Stimulated activated naive B cell treated with anti-CD40 and anti-IgM and Interleukin-4, amounts not matched to agents 10 μg/mL and 1 μg/mL and 100 μg/mL, for 72 hours (primary cell): ENCODE measurements around the gene TANK.
"Not testable (repeated sequence)": the region's sequence is repeated elsewhere in the genome, so short reads cannot be mapped to it uniquely, and the experiment has no call there.

Source experiments
- ATAC-seq, 2 donors: fragments of 150-1000 bp; cut with Tn5 transposase; replicated peaks; 2 replicates each; pipeline ENCODE4 v1.10.0; 2021; ENCODE audit warnings: moderate library complexity in 1 of 2
- DNase-seq: peaks from one replicate; pipeline ENCODE4 v3.0.0; 2021
- H3K27ac Mint-ChIP-seq: one replicate; pipeline ENCODE4 v1.8.0; 2022; ENCODE audit warnings: mild to moderate bottlenecking, mixed read lengths
- H3K27me3 Mint-ChIP-seq, 2 donors: one replicate each; pipeline ENCODE4 v1.8.0; 2022; ENCODE audit warnings: mixed read lengths in 2 of 2
- H3K36me3 Mint-ChIP-seq, 2 donors: one replicate each; pipeline ENCODE4 v1.8.0; 2022; ENCODE audit warnings: mixed read lengths in 2 of 2, mild to moderate bottlenecking in 1 of 2
- H3K4me1 Mint-ChIP-seq, 2 donors: one replicate each; pipeline ENCODE4 v1.8.0; 2022; ENCODE audit warnings: mixed read lengths in 2 of 2, mild to moderate bottlenecking in 1 of 2
- H3K4me3 Mint-ChIP-seq, 2 donors: one replicate each; pipeline ENCODE4 v1.8.0; 2022; ENCODE audit warnings: mild to moderate bottlenecking in 2 of 2, mixed read lengths in 2 of 2, moderate library complexity in 1 of 2
- H3K9me3 Mint-ChIP-seq, 2 donors: one replicate each; pipeline ENCODE4 v1.8.0; 2022; ENCODE audit warnings: mixed read lengths in 2 of 2, mild to moderate bottlenecking in 1 of 2

The TANK gene

DNA sequence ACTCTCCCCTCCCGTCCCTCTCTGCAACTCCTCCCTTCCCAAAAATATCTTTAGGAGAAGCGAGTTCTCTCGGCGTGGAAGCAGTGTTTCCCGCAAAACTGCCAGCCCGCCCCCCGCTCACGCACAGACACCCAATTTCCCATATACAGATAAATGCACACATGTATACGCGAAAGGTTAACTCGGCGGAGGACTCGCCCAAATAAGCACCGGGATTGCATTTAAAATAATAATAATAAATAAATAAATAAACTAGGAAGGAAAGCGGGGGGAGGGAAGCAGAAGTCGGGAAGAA, 78.0 kb downstream of the TANK start:
- no peaks in the 10 kb centered on the region for H3K9me3 Mint-ChIP-seq
- H3K4me1 Mint-ChIP-seq, result peaks cover 13 to 26% of the 10 kb centered on the region in 2 donors
- peak overlapping the region; percentile 86 for H3K27ac Mint-ChIP-seq
- no peaks in the 10 kb centered on the region for H3K27me3 Mint-ChIP-seq
- DNase-seq, result no peak
- peaks cover 12 to 15% of the 10 kb centered on the region in 2 donors for H3K36me3 Mint-ChIP-seq
- ATAC-seq, result peak in 1 of 2 donors; percentile 10
- H3K4me3 Mint-ChIP-seq, result peak overlapping the region; percentile 86 to 87

DNA sequence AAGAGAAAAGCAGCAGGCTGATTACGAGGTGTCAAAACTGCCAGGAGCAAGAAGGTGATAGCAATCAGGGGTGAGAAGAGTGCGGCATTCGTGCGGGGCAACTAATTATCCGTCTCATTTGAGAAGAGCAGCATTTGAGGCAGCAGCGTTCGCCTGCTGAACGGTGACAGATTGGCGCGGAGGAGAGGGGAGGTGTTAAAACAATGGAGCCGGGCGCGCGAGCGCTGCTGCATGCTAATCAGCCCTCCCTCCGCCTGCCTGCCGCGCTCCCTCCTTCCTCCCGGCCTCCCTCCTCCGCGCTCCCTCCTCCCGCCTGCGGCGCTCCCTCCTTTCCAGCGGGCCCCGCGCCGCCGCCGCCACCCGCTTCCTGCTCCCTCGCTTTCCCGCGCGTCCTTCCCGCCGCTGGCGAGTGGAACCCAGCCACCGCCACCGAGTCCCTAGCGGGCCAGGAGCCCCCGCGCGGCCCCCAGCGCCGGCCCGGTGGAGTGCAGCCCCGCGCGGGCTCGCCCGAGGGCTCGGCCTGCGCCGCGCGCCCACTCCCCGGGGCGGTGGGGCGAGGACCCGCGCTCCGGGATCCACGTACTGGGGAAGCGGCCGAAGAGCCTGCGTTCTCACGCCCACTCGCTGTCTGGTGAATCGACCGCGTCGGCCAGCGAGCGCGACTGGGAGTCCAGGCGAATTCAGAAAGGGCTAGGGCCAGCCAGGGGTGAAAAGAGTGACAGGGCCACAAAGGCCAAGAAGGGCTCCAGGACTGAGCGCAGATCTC, 78.5 kb downstream of the TANK start:
- DNase-seq, result peak; percentile 44
- peak overlapping the region; percentile 86 for H3K27ac Mint-ChIP-seq
- peak overlapping the region; percentile 86 to 87 for H3K4me3 Mint-ChIP-seq
- peak; percentile 68 to 75 for ATAC-seq
- H3K9me3 Mint-ChIP-seq, result no peaks in the 10 kb centered on the region
- no peaks in the 10 kb centered on the region for H3K27me3 Mint-ChIP-seq
- peaks cover 16 to 31% of the 10 kb centered on the region in 2 donors for H3K4me1 Mint-ChIP-seq
- H3K36me3 Mint-ChIP-seq, result peaks cover 12 to 15% of the 10 kb centered on the region in 2 donors

DNA sequence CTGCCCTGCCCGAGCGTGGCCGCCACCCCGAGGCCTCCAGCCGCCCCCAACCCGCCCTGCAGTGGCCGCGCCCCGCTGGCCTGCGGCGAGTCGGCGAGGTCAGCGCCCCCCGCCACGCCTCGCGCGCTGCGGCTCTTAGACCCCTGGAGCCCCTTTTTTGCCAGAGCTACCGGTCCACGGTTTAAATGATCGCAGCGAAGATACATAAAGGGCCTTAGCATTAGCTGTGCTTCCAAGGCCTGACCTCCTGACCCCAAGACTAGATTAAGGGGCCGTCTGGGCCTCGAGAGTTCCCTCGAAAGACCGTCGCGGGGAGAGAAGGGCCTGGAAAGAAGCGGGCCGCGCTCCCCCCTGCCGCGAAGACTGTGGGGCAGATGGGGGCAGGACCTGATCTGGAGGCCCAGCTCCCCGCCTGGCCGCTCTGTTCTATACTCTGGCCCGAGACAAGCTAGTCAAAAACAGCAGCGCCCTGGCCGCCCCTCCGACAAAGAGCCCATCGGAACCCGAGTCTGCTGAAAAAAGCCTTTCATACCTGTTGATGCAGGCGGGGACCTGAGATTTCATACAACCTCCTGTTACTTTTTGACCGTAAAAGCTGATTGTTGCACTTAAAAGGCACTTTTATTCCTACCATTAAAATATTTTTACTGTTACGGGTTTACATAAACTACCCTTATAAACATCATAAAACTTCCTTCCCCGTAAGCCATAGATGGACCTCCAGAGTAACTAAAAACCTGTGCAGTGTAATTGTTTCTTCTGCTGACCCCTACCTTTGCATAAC, 79.3 kb downstream of the TANK start:
- Mint-ChIP-seq H3K27ac (no peak overlapping the region), H3K4me1 (peaks cover 20 to 39% of the 10 kb centered on the region in 2 donors), H3K36me3 (peaks cover 14 to 15% of the 10 kb centered on the region in 2 donors), H3K4me3 (peak overlapping the region; percentile 6 to 25), H3K27me3 (peaks cover 2 to 3% of the 10 kb centered on the region in 2 donors), H3K9me3 (no peaks in the 10 kb centered on the region)
- no peak for ATAC-seq
- no peak for DNase-seq

DNA sequence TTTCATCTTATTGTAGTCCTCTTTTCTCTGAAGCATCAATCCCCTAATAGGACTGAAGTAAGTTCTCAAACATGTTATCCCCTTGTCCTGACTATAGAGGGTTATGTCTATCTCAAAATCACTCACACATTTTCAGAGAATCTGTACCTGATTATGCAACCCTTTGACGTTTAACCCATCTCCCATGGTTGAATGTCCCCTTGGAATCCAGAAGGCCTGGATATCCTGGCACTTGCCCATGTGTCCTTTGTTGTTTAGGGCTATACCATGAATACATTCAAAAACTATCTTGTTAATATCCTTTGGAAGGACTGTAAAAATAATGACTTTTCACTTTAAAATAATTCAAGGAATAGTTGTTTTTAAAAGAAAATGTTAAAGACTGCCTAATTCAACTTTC, 81.7 kb downstream of the TANK start:
- ATAC-seq (no peak), DNase-seq (no peak)
- no peak overlapping the region for H3K4me3 Mint-ChIP-seq
- peaks cover 21 to 49% of the 10 kb centered on the region in 2 donors for H3K4me1 Mint-ChIP-seq
- H3K27me3 Mint-ChIP-seq, result peaks cover 4 to 7% of the 10 kb centered on the region in 2 donors
- no peaks in the 10 kb centered on the region for H3K9me3 Mint-ChIP-seq
- peaks cover 10 to 13% of the 10 kb centered on the region in 2 donors for H3K36me3 Mint-ChIP-seq
- H3K27ac Mint-ChIP-seq, result no peak overlapping the region

DNA sequence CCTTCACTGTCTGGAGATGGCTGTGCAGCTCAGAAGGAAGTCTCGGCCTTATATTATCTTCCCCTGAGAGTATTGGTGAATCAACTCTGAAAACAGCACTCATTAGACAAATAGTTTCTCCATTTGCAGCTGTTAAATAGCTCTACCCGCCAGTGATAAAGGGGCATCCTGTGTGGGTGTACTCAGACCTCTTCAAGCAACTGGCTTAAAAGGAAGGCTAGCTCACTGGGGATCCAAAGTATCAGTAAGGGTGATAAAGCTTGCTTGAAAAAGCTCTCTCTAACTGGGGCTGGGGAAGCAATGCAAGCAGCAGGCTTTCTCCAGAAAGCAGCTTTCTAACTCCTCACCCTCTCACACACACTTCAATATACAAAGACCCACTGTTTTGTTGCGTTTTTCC, 83.1 kb downstream of the TANK start:
- ATAC-seq (no peak), DNase-seq (no peak)
- Mint-ChIP-seq H3K9me3 (no peaks in the 10 kb centered on the region), H3K4me1 (peaks cover 15 to 40% of the 10 kb centered on the region in 2 donors), H3K4me3 (no peak overlapping the region), H3K36me3 (peaks cover 7 to 10% of the 10 kb centered on the region in 2 donors), H3K27ac (no peak overlapping the region), H3K27me3 (peaks cover 4 to 13% of the 10 kb centered on the region in 2 donors)

DNA sequence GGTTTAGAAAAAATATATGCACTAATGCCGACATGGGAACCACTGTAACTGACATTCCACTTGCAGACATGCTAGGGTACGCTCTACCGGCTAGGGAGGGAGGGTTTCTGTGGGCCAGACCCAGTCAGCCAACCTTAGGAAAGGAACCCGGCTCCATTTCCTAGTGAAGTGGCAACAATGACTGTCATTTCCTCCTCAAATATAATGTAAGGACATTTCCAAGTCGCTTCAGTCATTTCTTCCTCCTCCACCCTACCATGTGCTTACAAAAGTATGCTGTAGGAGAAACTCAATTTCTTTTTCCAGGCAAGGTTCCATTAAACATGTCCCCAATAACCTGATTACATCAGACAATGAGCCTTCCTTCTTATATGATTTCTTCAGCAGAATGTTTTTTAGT, 83.7 kb downstream of the TANK start:
- H3K4me1 Mint-ChIP-seq, result peaks cover 13 to 35% of the 10 kb centered on the region in 2 donors
- peak overlapping the region; percentile 90 to 92 for H3K4me3 Mint-ChIP-seq
- no peak for DNase-seq

DNA sequence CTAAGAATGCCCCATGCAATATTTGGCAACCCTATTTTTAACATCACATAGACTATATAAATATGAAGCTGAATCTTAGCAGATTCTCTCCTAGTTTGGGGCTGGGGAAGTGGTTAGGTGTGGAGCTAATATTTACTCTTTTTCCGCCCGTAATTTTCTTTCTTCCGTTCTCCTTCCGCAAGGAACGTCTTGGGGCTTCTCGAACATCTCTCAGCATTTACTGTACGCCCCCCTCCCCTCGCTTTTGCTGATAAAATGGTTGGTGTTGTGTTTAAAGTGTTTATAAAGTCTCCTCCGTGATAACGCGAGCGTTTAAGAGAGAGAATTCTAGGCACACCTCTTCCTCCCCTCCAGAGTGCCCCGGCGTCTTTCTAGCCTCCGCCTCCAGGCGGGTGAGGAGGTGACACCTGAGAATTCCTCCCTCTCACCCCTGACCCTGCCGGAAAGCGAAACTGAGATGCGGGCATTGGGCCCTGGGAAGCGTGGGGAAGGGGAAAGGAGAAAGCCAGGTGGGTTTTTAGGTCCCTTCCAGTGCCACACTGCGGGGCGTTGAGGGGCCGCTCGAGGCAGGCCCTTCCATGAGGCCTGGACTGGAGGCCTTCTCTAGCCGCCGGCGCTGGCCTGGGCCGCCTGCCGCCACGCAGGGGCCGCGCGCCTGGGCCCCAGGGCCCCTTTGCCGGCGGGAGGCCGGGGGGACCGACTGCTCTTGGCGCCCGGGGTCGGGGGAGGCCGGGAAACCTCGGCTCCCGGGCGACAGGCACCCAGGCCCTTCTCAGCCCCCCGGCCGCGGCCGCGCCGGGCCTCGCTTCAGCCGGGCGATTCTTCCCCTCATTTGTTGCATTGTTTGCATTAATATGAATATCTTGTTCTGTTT, 84.4 kb downstream of the TANK start:
- peak; percentile 60 for DNase-seq
- Mint-ChIP-seq H3K4me1 (peaks cover 13 to 35% of the 10 kb centered on the region in 2 donors), H3K27me3 (peaks cover 4 to 13% of the 10 kb centered on the region in 2 donors), H3K27ac (peak overlapping the region; percentile 96), H3K4me3 (peak overlapping the region; percentile 90 to 92)
- peak; percentile 96 to 97 for ATAC-seq
- not testable (repeated sequence) for H3K36me3 Mint-ChIP-seq, H3K9me3 Mint-ChIP-seq

More for the DNA sequence above, 83.7 kb downstream of the TANK start:
- H3K27ac Mint-ChIP-seq, result no peak overlapping the region
- H3K27me3 Mint-ChIP-seq, result peaks cover 4 to 13% of the 10 kb centered on the region in 2 donors
- peaks cover 7 to 10% of the 10 kb centered on the region in 2 donors for H3K36me3 Mint-ChIP-seq
- H3K9me3 Mint-ChIP-seq, result no peaks in the 10 kb centered on the region
- no peak for ATAC-seq

DNA sequence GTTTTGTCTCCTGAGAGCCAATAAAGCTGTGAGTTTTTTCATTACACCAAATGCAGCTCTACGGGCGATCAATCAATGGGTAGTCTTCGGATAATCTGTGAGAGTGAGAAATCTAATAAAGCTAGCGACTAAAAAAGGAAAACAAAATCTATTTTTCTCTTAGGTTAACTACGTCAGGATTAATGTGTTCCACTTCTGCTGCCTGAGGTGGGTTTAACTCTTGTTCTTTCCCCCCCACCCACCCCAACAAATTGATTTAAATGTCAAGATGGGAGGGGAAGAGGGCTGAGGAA, 85.0 kb downstream of the TANK start:
- Mint-ChIP-seq H3K36me3 (peaks cover 7 to 10% of the 10 kb centered on the region in 2 donors), H3K27me3 (peaks cover 4 to 13% of the 10 kb centered on the region in 2 donors), H3K4me1 (peaks cover 13 to 35% of the 10 kb centered on the region in 2 donors), H3K27ac (peak overlapping the region; percentile 94), H3K9me3 (no peaks in the 10 kb centered on the region), H3K4me3 (peak overlapping the region; percentile 89 to 90)
- ATAC-seq (no peak), DNase-seq (no peak)

DNA sequence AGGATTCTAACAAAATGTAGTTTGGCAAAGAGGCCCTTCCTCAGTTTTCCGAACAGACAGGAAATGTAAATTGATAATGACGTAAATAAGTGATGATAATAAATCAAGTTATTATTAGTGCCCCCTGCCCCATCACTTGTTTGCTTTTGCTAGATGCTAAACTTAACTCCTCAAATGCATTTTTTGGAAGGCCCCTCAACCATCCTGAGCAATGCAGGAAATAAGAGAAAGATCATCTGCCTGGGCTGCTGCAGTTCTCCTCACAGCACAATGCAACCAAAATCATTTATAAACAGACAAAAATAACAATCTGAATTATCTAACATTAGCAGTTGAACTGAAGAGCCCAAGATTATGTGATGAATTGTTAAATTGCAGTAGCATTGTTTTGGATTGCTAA, 85.4 kb downstream of the TANK start:
- H3K36me3 Mint-ChIP-seq, result peaks cover 7 to 10% of the 10 kb centered on the region in 2 donors
- DNase-seq (no peak), ATAC-seq (no peak)
- peaks cover 4 to 13% of the 10 kb centered on the region in 2 donors for H3K27me3 Mint-ChIP-seq
- H3K4me1 Mint-ChIP-seq, result peaks cover 13 to 35% of the 10 kb centered on the region in 2 donors
- H3K4me3 Mint-ChIP-seq, result peak overlapping the region; percentile 89 to 90
- peak overlapping the region; percentile 75 for H3K27ac Mint-ChIP-seq
- no peaks in the 10 kb centered on the region for H3K9me3 Mint-ChIP-seq

DNA sequence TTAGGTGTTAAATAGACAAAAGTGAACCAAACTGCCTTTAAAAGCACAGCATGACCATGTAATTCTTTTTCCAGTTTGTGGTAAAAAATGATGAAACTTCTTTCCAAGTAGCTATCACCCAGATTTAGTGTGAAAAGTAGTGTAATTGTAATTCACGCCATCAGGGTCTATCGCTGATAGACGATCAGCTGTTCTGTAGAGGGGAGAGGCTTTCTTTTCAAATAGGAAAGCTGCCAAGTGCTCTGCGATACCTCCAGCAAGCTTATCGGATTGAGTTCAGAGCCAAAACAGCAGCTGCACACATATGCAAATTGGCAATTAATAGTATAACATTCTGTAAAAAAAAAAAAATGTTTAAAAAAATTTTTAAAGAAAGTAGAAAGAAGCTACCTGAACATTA, 86.1 kb downstream of the TANK start:
- H3K4me3 Mint-ChIP-seq, result peak overlapping the region in 1 of 2 donors; percentile 90
- no peaks in the 10 kb centered on the region for H3K9me3 Mint-ChIP-seq
- DNase-seq, result no peak
- H3K4me1 Mint-ChIP-seq, result peaks cover 13 to 35% of the 10 kb centered on the region in 2 donors
- no peak overlapping the region for H3K27ac Mint-ChIP-seq
- H3K36me3 Mint-ChIP-seq, result peaks cover 7 to 10% of the 10 kb centered on the region in 2 donors
- H3K27me3 Mint-ChIP-seq, result peaks cover 4 to 13% of the 10 kb centered on the region in 2 donors
- no peak for ATAC-seq

DNA sequence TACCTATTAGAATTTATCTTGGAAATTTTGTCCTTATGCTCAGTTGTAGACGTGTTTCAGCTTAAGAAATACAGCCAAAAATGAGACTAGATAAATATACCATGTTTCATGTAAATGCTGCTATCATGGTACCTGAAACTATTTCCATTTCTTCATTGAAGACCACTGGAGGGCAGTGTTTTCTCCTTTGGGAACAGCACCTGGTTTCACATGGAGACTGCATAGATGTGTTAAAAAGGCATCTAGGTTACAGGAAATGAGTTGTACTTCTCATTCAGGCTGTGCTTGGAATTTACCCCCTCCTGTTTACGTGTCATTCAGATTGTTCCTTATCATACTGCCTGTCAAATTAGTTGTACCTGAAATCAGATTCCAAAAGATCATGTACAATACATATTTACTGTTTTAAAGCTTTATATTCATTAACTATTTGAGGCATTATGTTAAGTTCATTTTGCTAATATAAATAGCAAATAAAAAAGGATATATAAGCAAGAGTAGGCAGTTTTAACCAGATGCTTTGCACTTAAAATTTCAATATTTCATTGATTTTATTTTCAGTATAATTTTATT, 90.7 kb downstream of the TANK start:
- peaks cover 0 to 7% of the 10 kb centered on the region in 2 donors for H3K27me3 Mint-ChIP-seq
- H3K27ac Mint-ChIP-seq, result no peak overlapping the region
- H3K4me1 Mint-ChIP-seq, result peaks cover 3 to 8% of the 10 kb centered on the region in 2 donors
- H3K36me3 Mint-ChIP-seq, result peaks cover 4 to 5% of the 10 kb centered on the region in 2 donors
- ATAC-seq (peak; percentile 34 to 57), DNase-seq (no peak)
- H3K4me3 Mint-ChIP-seq, result no peak overlapping the region
- no peaks in the 10 kb centered on the region for H3K9me3 Mint-ChIP-seq

DNA sequence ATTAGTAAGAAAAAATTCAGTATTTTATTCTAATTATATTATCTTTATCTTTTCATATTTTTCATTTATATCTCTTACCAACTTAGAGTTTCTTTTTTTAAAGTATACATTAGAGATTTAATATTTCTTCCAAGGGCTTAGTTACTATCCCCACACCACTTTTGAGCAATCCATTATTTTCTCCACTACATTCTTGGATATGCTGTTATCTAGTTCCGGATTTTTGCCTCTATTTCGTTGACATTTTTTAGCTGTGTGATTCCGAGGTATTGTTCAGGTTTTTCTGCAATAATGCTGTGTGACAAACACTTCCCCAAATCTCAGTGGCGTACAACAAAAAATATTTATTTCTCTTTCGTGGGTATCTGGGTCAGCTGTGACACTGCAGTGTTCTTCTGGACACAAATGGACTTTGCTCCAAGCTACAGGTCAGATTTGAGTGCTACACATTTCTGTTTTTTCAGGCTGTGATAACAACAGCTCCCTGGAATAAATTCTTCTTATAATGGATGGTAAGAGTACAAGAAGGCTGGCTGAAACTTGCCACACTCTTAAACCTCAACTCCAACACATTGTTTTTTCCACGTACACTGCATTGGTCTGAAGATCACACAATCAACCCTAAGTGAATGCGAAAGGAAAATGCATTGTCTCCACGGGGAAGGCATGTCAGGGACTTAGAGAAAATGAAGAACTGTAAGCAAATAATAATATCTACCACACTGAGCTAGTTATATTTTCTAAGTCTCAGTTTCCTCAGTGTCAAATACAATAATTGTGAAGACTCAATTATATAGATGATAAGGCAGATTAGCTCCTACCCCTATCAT, 97.1 kb downstream of the TANK start:
- no peaks in the 10 kb centered on the region for H3K36me3 Mint-ChIP-seq
- no peaks in the 10 kb centered on the region for H3K9me3 Mint-ChIP-seq
- H3K4me1 Mint-ChIP-seq, result no peaks in the 10 kb centered on the region
- peaks cover 0 to 6% of the 10 kb centered on the region in 2 donors for H3K27me3 Mint-ChIP-seq
- no peak for DNase-seq
- H3K27ac Mint-ChIP-seq, result no peak overlapping the region
- no peak for ATAC-seq
- no peak overlapping the region for H3K4me3 Mint-ChIP-seq

DNA sequence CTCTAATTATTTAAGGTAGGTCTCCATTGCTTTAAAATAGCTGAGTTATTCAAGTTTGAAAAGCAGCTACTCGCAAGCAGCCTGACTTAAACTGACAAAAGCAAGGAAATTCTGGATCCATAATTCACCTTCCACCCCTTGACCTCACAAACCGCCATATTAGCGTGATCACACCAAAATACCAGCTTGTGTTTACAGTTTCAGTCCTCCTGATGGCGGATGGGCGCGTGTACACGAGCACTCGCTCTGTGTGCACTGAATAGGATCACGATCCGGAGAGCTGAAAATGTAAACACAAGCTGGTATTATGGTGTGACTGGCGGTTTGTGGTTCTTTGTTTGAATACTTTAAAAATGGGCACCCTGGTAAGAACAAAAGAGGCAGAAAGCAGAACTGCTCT, 105.6 kb downstream of the TANK start:
- Mint-ChIP-seq H3K36me3 (no peaks in the 10 kb centered on the region), H3K27me3 (no peaks in the 10 kb centered on the region), H3K4me3 (no peak overlapping the region), H3K4me1 (no peaks in the 10 kb centered on the region), H3K9me3 (no peaks in the 10 kb centered on the region), H3K27ac (no peak overlapping the region)
- ATAC-seq (no peak), DNase-seq (no peak)
